ENCODE measurements around the gene SPDYA.

Gene SPDYA

DNA sequence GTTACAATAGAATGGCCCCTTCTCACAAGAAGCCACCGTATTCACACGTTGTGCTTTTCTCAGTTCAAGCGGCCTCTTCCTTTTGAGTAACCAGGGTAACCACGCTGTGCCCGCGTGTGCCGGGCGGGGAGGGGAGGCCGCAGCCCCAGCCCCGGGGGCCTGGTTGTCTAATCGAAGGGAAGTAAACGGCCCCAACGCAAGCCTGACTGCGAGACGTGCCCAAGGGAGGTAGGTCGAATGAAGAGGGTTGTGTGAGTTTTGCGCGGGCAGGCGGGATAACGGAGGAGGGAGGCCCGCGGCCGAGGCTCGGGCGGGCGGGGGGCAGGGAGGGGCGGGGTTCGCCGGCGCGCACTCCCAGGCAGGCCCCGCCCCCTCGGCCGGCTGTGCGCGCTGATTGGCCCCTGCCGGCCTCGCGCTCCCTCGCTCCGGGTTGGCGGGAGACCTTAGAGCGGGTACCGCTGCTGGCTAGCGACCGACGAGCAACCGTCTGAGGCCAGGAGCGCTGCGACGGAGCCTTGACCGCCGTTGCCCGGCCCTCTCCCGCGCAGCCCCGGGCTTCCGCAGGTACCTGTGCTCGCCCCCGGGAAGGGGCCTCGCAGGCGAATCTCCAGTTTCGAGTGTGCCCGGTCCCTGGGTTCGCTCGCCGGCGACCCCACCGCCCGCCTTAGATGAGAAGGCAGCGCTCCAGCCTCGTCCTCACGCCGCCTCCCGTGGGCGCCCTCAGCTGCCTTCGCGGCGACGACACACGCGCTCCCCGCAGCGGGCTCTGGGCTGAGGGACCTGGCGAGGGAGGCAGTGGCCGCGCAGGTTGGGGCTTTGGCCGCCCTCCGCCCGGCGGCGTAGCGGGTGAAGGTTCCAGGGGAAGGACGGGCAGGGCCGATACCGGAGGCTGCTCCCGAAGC, at the start of gene SPDYA:
Gene SPDYA (plus strand): TSS at position 451 of the 902 bp plus-strand sequence. CDS start 5,181 bp downstream, outside the sequence.
- DNase-seq (ENCODE audit: extremely low read depth, low read depth) = no peak
- no peak for TF ChIP-seq CTCF (IDR thresholded peaks at IDR 0.05; ENCODE audit: low read depth, low read length)

GRCh38 chr2:28761420-28761819, 49.2 kb upstream of the SPDYA start:
- TF ChIP-seq CTCF (IDR thresholded peaks at IDR 0.05; ENCODE audit: low read depth, low read length) = no peak
- no peak for DNase-seq (ENCODE audit: extremely low read depth, low read depth)

GRCh38 chr2:28764909-28765711, 45.5 kb upstream of the SPDYA start:
- TF ChIP-seq CTCF (IDR thresholded peaks at IDR 0.05; ENCODE audit: low read depth, low read length) = no peak

GRCh38 chr2:28766070-28766469, 44.6 kb upstream of the SPDYA start:
- DNase-seq (ENCODE audit: extremely low read depth, low read depth) = no peak
- no peak for TF ChIP-seq CTCF (IDR thresholded peaks at IDR 0.05; ENCODE audit: low read depth, low read length)

More at GRCh38 chr2:28764909-28765711, 45.5 kb upstream of the SPDYA start:
- no peak for DNase-seq (ENCODE audit: extremely low read depth, low read depth)

- TF ChIP-seq CTCF (IDR thresholded peaks at IDR 0.05; ENCODE audit: low read depth, low read length) = no peak
- DNase-seq (ENCODE audit: extremely low read depth, low read depth) = no peak
Measured at GRCh38 chr2:28767337-28767736, 43.3 kb upstream of the SPDYA start.

- no peak for DNase-seq (ENCODE audit: extremely low read depth, low read depth)
- no peak for TF ChIP-seq CTCF (IDR thresholded peaks at IDR 0.05; ENCODE audit: low read depth, low read length)
Measured at GRCh38 chr2:28768422-28768821, 42.2 kb upstream of the SPDYA start.

DNA sequence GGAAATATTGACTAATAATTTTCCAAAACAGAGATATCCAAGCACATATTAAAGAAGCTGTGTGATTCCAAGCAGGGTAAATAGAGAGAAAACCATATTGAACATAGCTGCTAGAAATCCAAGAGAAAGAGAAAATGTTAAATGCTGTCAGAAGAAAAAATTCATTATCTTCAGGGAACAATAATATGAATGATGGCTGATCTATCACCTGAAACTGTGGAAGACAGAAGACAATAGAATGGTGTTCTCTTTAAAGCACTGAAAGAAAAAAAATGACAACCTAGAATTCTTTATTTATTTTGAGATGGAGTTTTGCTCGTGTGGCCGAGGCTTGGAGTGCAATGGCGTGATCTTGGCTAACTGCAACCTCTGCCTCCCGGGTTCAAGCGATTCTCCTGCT, 41.7 kb upstream of the SPDYA start:
- no peak for TF ChIP-seq CTCF (IDR thresholded peaks at IDR 0.05; ENCODE audit: low read depth, low read length)
- no peak for DNase-seq (ENCODE audit: extremely low read depth, low read depth)
